Panc1 (cell line): ENCODE results near the gene STARD3NL. TPM values are rescaled to one million over a fixed set of nuclear protein-coding genes. Genes with fewer than 3 reads are reported as not detected.

Source experiments
- ATAC-seq: fragments of 200-7000 bp; cut with Tn5 transposase; 2 replicates; pipeline ENCODE4 v1.9.1; 2020; ENCODE audit warnings: mild to moderate bottlenecking, moderate library complexity
- BruUV-seq: library from RNA; stranded (reverse); fragments of 400-500 nt; replicated peaks from 2 replicates; lab custom pipeline; 2021; lab: Mats Ljungman, UMichigan
- CTCF ChIA-PET: fragments of 300-600 bp; sonication (Branson Sonifier 250); formaldehyde crosslinking; loops from one replicate; lab custom pipeline; 2022; ENCODE audit warnings: antibody characterized with exemption; lab: Charles Lee
- POLR2A ChIA-PET: fragments of 300-600 bp; sonication (Branson Sonifier 250); formaldehyde crosslinking; loops from one replicate; lab custom pipeline; 2022; ENCODE audit warnings: antibody characterized with exemption; lab: Charles Lee
- DNase-seq: peaks from one replicate; pipeline ENCODE4 v3.0.0-alpha.2; 2010; ENCODE audit warnings: low read depth, low spot score
- H3K27ac ChIP-seq: 2 replicates; pipeline ENCODE4 v1.5.1; 2011; ENCODE audit warnings: mild to moderate bottlenecking, low read length, inconsistent platforms
- H3K27me3 ChIP-seq: fragments of 200-500 bp; sonication (Bioruptor generic); 2 replicates; pipeline ENCODE4 v1.6.0; 2014; ENCODE audit warnings: low read length, inconsistent platforms; ENCODE audit not compliant: control insufficient read depth, insufficient read depth
- H3K36me3 ChIP-seq: fragments of 200-500 bp; sonication (Bioruptor generic); 2 replicates; pipeline ENCODE4 v1.5.1; 2014; ENCODE audit warnings: inconsistent platforms, mild to moderate bottlenecking, low read length, moderate library complexity; ENCODE audit not compliant: control insufficient read depth, insufficient read depth
- H3K4me1 ChIP-seq: 2 replicates; pipeline ENCODE4 v1.5.1; 2011; ENCODE audit warnings: inconsistent platforms, mild to moderate bottlenecking, low read length, moderate library complexity; ENCODE audit not compliant: control insufficient read depth, insufficient read depth
- H3K4me3 ChIP-seq, 2 experiments: 2 replicates each; pipeline ENCODE4 v1.5.1; 2011 to 2012; ENCODE audit warnings: low read depth in 2 of 2, low read length in 2 of 2, mild to moderate bottlenecking in 2 of 2, inconsistent platforms in 1 of 2, moderate library complexity in 1 of 2
- H3K9me3 ChIP-seq: fragments of 200-500 bp; sonication (Bioruptor generic); 2 replicates; pipeline ENCODE4 v1.5.1; 2014; ENCODE audit warnings: low read depth, mild to moderate bottlenecking, inconsistent platforms, low read length, moderate library complexity; ENCODE audit not compliant: control insufficient read depth, insufficient read depth
- CTCF ChIP-seq: fragments of 450-650 bp; IDR thresholded peaks from 2 replicates; pipeline ENCODE4 v1.5.1; 2017; ENCODE audit warnings: mild to moderate bottlenecking
- POLR2AphosphoS5 ChIP-seq: IDR thresholded peaks from 2 replicates; pipeline ENCODE4 v1.6.1; 2012; ENCODE audit warnings: mild to moderate bottlenecking, low read depth, low read length, moderate library complexity
- SIN3A ChIP-seq: IDR thresholded peaks from 2 replicates; pipeline ENCODE4 v1.6.1; 2012; ENCODE audit warnings: low read depth, mild to moderate bottlenecking, low read length, moderate library complexity, borderline replicate concordance; ENCODE audit not compliant: insufficient read depth
- TCF7L2 ChIP-seq: IDR thresholded peaks from 2 replicates; pipeline ENCODE4 v1.6.1; 2011; ENCODE audit warnings: mild to moderate bottlenecking, low read depth, low read length, inconsistent platforms
- in situ Hi-C: cut with HindIII; loops from 2 replicates; pipeline ENCODE4 v1.10.0; 2016; ENCODE audit warnings: low sequenced_read_pairs, low pct_unique_long_range_greater_than_20kb
- intact Hi-C: fragments of 100-400 bp; cut with micrococcal nuclease; formaldehyde crosslinking; loops from one replicate; pipeline ENCODE4 v1.10.0; 2022; ENCODE audit not compliant: unreplicated experiment
- total RNA-seq: library from RNA; stranded (reverse); gene quantifications from one replicate; pipeline ENCODE4 v1.2.1, GENCODE V29; 2021; ENCODE audit not compliant: unreplicated experiment
- TF ChIP-seq, protein P1 (sequence below), 2 experiments: IDR thresholded peaks; 2 replicates each; pipeline ENCODE4 v1.6.1; 2011 to 2012; ENCODE audit warnings: low read depth in 2 of 2, control low read depth in 1 of 2, low read length in 1 of 2, mild to moderate bottlenecking in 1 of 2, moderate library complexity in 1 of 2; ENCODE audit not compliant: insufficient read depth in 1 of 2

STARD3NL gene
- total RNA-seq, 1 experiment from 2014 or later, result 75.7 TPM

DNA sequence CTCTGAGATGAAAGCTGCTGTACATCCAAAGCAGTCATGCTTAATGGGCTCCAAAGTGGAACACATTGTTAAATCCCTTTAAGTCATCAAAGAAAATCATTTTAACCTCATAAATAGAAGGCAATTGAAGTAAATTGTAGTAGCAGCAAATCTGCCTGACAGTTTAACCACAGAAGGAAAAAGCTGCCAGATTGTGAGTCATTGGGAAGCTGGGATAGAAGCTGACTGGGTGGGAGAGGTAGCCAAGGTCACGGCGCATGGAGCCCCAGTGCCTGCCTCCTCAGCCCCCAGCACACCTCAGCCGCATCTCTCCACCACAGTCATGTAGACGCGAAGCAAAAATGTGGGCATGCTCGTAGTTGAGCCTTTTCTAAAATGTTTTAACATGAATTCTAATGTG lies 51.3 kb downstream of the STARD3NL start:
- in situ Hi-C loops, result no loop called here
- no TSS peak for BruUV-seq
- Histone ChIP-seq H3K4me1 (no peaks in the 10 kb centered on the region), H3K27ac (no peak overlapping the region), H3K9me3 (no peaks in the 10 kb centered on the region), H3K27me3 (no peaks in the 10 kb centered on the region), H3K4me3 (no peak overlapping the region), H3K36me3 (peaks cover 13% of the 10 kb centered on the region; the same call in 1 of the 2 replicates)
- POLR2A ChIA-PET, result no interaction called here
- TF ChIP-seq, protein P1, sequence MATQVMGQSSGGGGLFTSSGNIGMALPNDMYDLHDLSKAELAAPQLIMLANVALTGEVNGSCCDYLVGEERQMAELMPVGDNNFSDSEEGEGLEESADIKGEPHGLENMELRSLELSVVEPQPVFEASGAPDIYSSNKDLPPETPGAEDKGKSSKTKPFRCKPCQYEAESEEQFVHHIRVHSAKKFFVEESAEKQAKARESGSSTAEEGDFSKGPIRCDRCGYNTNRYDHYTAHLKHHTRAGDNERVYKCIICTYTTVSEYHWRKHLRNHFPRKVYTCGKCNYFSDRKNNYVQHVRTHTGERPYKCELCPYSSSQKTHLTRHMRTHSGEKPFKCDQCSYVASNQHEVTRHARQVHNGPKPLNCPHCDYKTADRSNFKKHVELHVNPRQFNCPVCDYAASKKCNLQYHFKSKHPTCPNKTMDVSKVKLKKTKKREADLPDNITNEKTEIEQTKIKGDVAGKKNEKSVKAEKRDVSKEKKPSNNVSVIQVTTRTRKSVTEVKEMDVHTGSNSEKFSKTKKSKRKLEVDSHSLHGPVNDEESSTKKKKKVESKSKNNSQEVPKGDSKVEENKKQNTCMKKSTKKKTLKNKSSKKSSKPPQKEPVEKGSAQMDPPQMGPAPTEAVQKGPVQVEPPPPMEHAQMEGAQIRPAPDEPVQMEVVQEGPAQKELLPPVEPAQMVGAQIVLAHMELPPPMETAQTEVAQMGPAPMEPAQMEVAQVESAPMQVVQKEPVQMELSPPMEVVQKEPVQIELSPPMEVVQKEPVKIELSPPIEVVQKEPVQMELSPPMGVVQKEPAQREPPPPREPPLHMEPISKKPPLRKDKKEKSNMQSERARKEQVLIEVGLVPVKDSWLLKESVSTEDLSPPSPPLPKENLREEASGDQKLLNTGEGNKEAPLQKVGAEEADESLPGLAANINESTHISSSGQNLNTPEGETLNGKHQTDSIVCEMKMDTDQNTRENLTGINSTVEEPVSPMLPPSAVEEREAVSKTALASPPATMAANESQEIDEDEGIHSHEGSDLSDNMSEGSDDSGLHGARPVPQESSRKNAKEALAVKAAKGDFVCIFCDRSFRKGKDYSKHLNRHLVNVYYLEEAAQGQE (IDR thresholded peaks at IDR 0.05; ENCODE audit: insufficient read depth in 1 of 2, low read depth in 2 of 2, low read length in 1 of 2), result no peak
- TF ChIP-seq SIN3A (no peak), POLR2AphosphoS5 (no peak), TCF7L2 (no peak), CTCF (no peak)
- CTCF ChIA-PET, result no interaction called here
- DNase-seq, result no peak
- intact Hi-C loops, result no loop called here
- no peak for ATAC-seq

DNA sequence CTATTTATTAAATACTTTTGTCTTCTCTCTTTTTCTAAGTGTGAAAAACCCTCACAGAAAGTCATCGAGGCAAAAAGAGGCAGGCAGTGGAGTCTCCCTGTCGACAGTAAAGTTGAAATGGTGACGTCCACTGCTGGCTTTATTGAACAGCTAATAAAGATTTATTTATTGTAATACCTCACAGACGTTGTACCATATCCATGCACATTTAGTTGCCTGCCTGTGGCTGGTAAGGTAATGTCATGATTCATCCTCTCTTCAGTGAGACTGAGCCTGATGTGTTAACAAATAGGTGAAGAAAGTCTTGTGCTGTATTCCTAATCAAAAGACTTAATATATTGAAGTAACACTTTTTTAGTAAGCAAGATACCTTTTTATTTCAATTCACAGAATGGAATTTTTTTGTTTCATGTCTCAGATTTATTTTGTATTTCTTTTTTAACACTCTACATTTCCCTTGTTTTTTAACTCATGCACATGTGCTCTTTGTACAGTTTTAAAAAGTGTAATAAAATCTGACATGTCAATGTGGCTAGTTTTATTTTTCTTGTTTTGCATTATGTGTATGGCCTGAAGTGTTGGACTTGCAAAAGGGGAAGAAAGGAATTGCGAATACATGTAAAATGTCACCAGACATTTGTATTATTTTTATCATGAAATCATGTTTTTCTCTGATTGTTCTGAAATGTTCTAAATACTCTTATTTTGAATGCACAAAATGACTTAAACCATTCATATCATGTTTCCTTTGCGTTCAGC lies 52.0 kb downstream of the STARD3NL start:
- Histone ChIP-seq H3K9me3 (no peaks in the 10 kb centered on the region), H3K4me3 (no peak overlapping the region), H3K36me3 (peaks cover 13% of the 10 kb centered on the region; the same call in 1 of the 2 replicates), H3K27ac (no peak overlapping the region), H3K4me1 (no peaks in the 10 kb centered on the region), H3K27me3 (no peaks in the 10 kb centered on the region)
- in situ Hi-C loops (no loop called here), intact Hi-C loops (no loop called here)
- TF ChIP-seq POLR2AphosphoS5, result no peak
- BruUV-seq, result TSS peak; percentile 61
- POLR2A ChIA-PET, result no interaction called here
- no peak for DNase-seq
- ATAC-seq, result no peak
- CTCF ChIA-PET, result no interaction called here
